HEK293 (cell line): ENCODE data around the gene PRELID1.

Experiments used
- BCL11B ChIP-seq: fragments of 450-650 bp; formaldehyde crosslinking; IDR thresholded peaks from 2 replicates; pipeline ENCODE4 v1.5.1; 2016; ENCODE audit warnings: low read depth, missing biosample characterization, missing genetic modification characterization
- FEZF1 ChIP-seq: fragments of 450-650 bp; formaldehyde crosslinking; IDR thresholded peaks from 2 replicates; pipeline ENCODE4 v1.5.1; 2016; ENCODE audit warnings: missing biosample characterization, missing genetic modification characterization
- GLIS1 ChIP-seq: fragments of 450-650 bp; formaldehyde crosslinking; IDR thresholded peaks from 2 replicates; pipeline ENCODE4 v1.5.1; 2016; ENCODE audit warnings: missing biosample characterization, missing genetic modification characterization
- GLIS2 ChIP-seq: fragments of 450-650 bp; formaldehyde crosslinking; IDR thresholded peaks from 2 replicates; pipeline ENCODE4 v1.5.1; 2016; ENCODE audit warnings: missing biosample characterization, missing genetic modification characterization
- PATZ1 ChIP-seq: fragments of 450-650 bp; formaldehyde crosslinking; IDR thresholded peaks from 2 replicates; pipeline ENCODE4 v1.5.1; 2016; ENCODE audit warnings: missing biosample characterization, missing genetic modification characterization
- SCRT1 ChIP-seq: fragments of 450-650 bp; formaldehyde crosslinking; IDR thresholded peaks from 2 replicates; pipeline ENCODE4 v1.5.1; 2016; ENCODE audit warnings: missing biosample characterization, missing genetic modification characterization, borderline replicate concordance
- SP2 ChIP-seq: fragments of 450-650 bp; formaldehyde crosslinking; IDR thresholded peaks from 2 replicates; pipeline ENCODE4 v1.5.1; 2016; ENCODE audit warnings: missing biosample characterization, missing genetic modification characterization
- SP7 ChIP-seq: fragments of 450-650 bp; formaldehyde crosslinking; IDR thresholded peaks from 2 replicates; pipeline ENCODE4 v1.5.1; 2016; ENCODE audit warnings: missing biosample characterization, missing genetic modification characterization
- ZBTB17 ChIP-seq: fragments of 450-650 bp; formaldehyde crosslinking; IDR thresholded peaks from 2 replicates; pipeline ENCODE4 v1.5.1; 2016; ENCODE audit warnings: missing biosample characterization, missing genetic modification characterization
- ZBTB20 ChIP-seq: fragments of 450-650 bp; formaldehyde crosslinking; IDR thresholded peaks from 2 replicates; pipeline ENCODE4 v1.5.1; 2016; ENCODE audit warnings: missing biosample characterization, missing genetic modification characterization
- ZBTB49 ChIP-seq: fragments of 450-650 bp; formaldehyde crosslinking; IDR thresholded peaks from 2 replicates; pipeline ENCODE4 v1.5.1; 2016; ENCODE audit warnings: missing biosample characterization, missing genetic modification characterization, low read depth
- ZBTB8A ChIP-seq: fragments of 450-650 bp; formaldehyde crosslinking; IDR thresholded peaks from 2 replicates; pipeline ENCODE4 v1.5.1; 2016; ENCODE audit warnings: missing biosample characterization, missing genetic modification characterization
- ZIC2 ChIP-seq: fragments of 450-650 bp; formaldehyde crosslinking; IDR thresholded peaks from 2 replicates; pipeline ENCODE4 v1.5.1; 2016; ENCODE audit warnings: missing biosample characterization, missing genetic modification characterization
- ZNF138 ChIP-seq: fragments of 450-650 bp; formaldehyde crosslinking; IDR thresholded peaks from 2 replicates; pipeline ENCODE4 v1.5.1; 2016; ENCODE audit warnings: missing biosample characterization, missing genetic modification characterization, borderline replicate concordance
- ZNF169 ChIP-seq: fragments of 450-650 bp; formaldehyde crosslinking; IDR thresholded peaks from 2 replicates; pipeline ENCODE4 v1.5.1; 2016; ENCODE audit warnings: missing biosample characterization, missing genetic modification characterization
- ZNF2 ChIP-seq: fragments of 450-650 bp; formaldehyde crosslinking; IDR thresholded peaks from 2 replicates; pipeline ENCODE4 v1.5.1; 2016; ENCODE audit warnings: missing biosample characterization, missing genetic modification characterization
- ZNF335 ChIP-seq: fragments of 450-650 bp; formaldehyde crosslinking; conservative IDR thresholded peaks from 2 replicates; pipeline ENCODE4 v1.5.1; 2016; ENCODE audit warnings: missing biosample characterization, missing genetic modification characterization
- ZNF394 ChIP-seq: fragments of 450-650 bp; formaldehyde crosslinking; IDR thresholded peaks from 2 replicates; pipeline ENCODE4 v1.5.1; 2016; ENCODE audit warnings: missing biosample characterization, missing genetic modification characterization, mild to moderate bottlenecking, moderate library complexity, borderline replicate concordance
- ZNF518A ChIP-seq: fragments of 450-650 bp; formaldehyde crosslinking; conservative IDR thresholded peaks from 2 replicates; pipeline ENCODE4 v1.5.1; 2016; ENCODE audit warnings: low read depth, missing biosample characterization, missing genetic modification characterization
- ZNF530 ChIP-seq: fragments of 450-650 bp; formaldehyde crosslinking; IDR thresholded peaks from 2 replicates; pipeline ENCODE4 v1.5.1; 2016; ENCODE audit warnings: low read depth, missing biosample characterization, missing genetic modification characterization
- ZNF555 ChIP-seq: fragments of 450-650 bp; formaldehyde crosslinking; conservative IDR thresholded peaks from 2 replicates; pipeline ENCODE4 v1.5.1; 2017; ENCODE audit warnings: missing biosample characterization, mild to moderate bottlenecking, missing genetic modification characterization, inconsistent platforms
- ZNF600 ChIP-seq: fragments of 450-650 bp; formaldehyde crosslinking; IDR thresholded peaks from 2 replicates; pipeline ENCODE4 v1.5.1; 2016; ENCODE audit warnings: missing biosample characterization, missing genetic modification characterization
- ZNF629 ChIP-seq: fragments of 450-650 bp; formaldehyde crosslinking; IDR thresholded peaks from 2 replicates; pipeline ENCODE4 v1.5.1; 2017; ENCODE audit warnings: missing biosample characterization, missing genetic modification characterization
- ZNF768 ChIP-seq: fragments of 450-650 bp; formaldehyde crosslinking; IDR thresholded peaks from 2 replicates; pipeline ENCODE4 v1.5.1; 2018; ENCODE audit warnings: missing biosample characterization, mild to moderate bottlenecking, missing genetic modification characterization
- ZXDB ChIP-seq: fragments of 450-650 bp; formaldehyde crosslinking; IDR thresholded peaks from 2 replicates; pipeline ENCODE4 v1.5.1; 2016; ENCODE audit warnings: missing biosample characterization, missing genetic modification characterization
- TF ChIP-seq, protein P1 (sequence below): fragments of 450-650 bp; formaldehyde crosslinking; IDR thresholded peaks from 2 replicates; pipeline ENCODE4; 2016; ENCODE audit warnings: missing biosample characterization, missing genetic modification characterization
- TF ChIP-seq, protein P2 (sequence below): fragments of 450-650 bp; formaldehyde crosslinking; IDR thresholded peaks from 2 replicates; pipeline ENCODE4 v1.5.1; 2017; ENCODE audit warnings: missing biosample characterization, missing genetic modification characterization

Gene PRELID1

GRCh38 chr5:177300236-177300880, 3.2 kb upstream of the PRELID1 start (continued):
- TF ChIP-seq SP7 (0 out of 2 replicates have a peak, but pooled peaks have one; percentile 7), ZNF394 (no peak), ZNF768 (no peak), ZNF530 (tag by site-specific recombination) (no peak), ZNF169 (tag by site-specific recombination) (no peak), FEZF1 (tag by site-specific recombination) (no peak), ZNF600 (0 out of 2 replicates have a peak, but pooled peaks have one; percentile 12), BCL11B (tag by site-specific recombination) (no peak), ZBTB49 (tag by site-specific recombination) (no peak), ZNF2 (tag by site-specific recombination) (peak; percentile 29; the same call in 1 of the 2 replicates), GLIS2 (tag by site-specific recombination) (0 out of 2 replicates have a peak, but pooled peaks have one; percentile 12), ZXDB (tag by site-specific recombination) (0 out of 2 replicates have a peak, but pooled peaks have one; percentile 39), ZIC2 (peak; percentile 78), PATZ1 (tag by site-specific recombination) (peak; percentile 87), ZBTB8A (tag by site-specific recombination) (0 out of 2 replicates have a peak, but pooled peaks have one; percentile 14), ZNF138 (tag by site-specific recombination) (no peak), ZNF629 (tag by site-specific recombination) (peak; percentile 57), ZBTB17 (tag by site-specific recombination) (peak; percentile 23; the same call in 1 of the 2 replicates), ZNF518A (tag by site-specific recombination) (no peak), SCRT1 (tag by site-specific recombination) (no peak), GLIS1 (peak; percentile 29; the same call in 1 of the 2 replicates), ZNF335 (tag by site-specific recombination) (peak; percentile 57), SP2 (tag by site-specific recombination) (peak; percentile 45; the same call in 1 of the 2 replicates), ZBTB20 (0 out of 2 replicates have a peak, but pooled peaks have one; percentile 24), ZNF555 (no peak)
- TF ChIP-seq, protein P1, sequence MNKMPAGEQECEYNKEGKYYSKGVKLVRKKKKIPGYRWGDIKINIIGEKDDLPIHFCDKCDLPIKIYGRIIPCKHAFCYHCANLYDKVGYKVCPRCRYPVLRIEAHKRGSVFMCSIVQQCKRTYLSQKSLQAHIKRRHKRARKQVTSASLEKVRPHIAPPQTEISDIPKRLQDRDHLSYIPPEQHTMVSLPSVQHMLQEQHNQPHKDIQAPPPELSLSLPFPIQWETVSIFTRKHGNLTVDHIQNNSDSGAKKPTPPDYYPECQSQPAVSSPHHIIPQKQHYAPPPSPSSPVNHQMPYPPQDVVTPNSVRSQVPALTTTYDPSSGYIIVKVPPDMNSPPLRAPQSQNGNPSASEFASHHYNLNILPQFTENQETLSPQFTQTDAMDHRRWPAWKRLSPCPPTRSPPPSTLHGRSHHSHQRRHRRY, result no peak
- TF ChIP-seq, protein P2, sequence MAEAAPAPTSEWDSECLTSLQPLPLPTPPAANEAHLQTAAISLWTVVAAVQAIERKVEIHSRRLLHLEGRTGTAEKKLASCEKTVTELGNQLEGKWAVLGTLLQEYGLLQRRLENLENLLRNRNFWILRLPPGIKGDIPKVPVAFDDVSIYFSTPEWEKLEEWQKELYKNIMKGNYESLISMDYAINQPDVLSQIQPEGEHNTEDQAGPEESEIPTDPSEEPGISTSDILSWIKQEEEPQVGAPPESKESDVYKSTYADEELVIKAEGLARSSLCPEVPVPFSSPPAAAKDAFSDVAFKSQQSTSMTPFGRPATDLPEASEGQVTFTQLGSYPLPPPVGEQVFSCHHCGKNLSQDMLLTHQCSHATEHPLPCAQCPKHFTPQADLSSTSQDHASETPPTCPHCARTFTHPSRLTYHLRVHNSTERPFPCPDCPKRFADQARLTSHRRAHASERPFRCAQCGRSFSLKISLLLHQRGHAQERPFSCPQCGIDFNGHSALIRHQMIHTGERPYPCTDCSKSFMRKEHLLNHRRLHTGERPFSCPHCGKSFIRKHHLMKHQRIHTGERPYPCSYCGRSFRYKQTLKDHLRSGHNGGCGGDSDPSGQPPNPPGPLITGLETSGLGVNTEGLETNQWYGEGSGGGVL (tag by site-specific recombination), result peak; percentile 69
